GM19397 (cell line): ENCODE results near the gene COX8A.
"Not testable (repeated sequence)": the region's sequence is repeated elsewhere in the genome, so short reads cannot be mapped to it uniquely, and the experiment has no call there.

Source experiments
- ATAC-seq: cut with Tn5 transposase; IDR thresholded peaks from one replicate; pipeline ENCODE4 v1.9.1; 2021; ENCODE audit warnings: mild to moderate bottlenecking, moderate library complexity; ENCODE audit not compliant: unreplicated experiment

COX8A gene

GRCh38 chr11:63974259-63975143, at the start of gene COX8A:
TSS of gene COX8A (plus strand) at chr11:63974620. CDS start at chr11:63974681, 61 bp downstream.
- ATAC-seq: peak; percentile 95

DNA sequence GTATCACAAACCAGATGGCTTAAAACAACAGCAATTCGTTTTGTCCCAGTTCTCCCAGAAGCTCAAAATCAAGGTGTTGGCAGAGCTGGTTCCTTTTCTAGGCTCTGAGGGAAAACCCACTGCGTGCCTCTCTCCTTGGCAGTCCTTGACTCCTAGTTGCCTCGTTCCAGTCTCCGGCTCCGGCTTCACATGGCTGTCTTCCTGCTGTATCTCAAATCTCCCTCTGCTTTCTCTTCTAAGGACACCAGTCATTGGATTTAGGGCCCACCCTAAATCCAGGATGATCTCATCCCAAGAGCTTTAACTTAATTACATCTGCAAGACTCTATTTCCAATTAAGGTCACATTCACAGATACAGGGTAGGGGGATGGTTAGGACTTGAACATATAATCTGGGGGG, 44.8 kb upstream of the COX8A start:
- no peak for ATAC-seq

GRCh38 chr11:63931045-63931444, 43.4 kb upstream of the COX8A start:
- ATAC-seq: no peak

GRCh38 chr11:63931876-63932275, 42.5 kb upstream of the COX8A start:
- no peak for ATAC-seq

DNA sequence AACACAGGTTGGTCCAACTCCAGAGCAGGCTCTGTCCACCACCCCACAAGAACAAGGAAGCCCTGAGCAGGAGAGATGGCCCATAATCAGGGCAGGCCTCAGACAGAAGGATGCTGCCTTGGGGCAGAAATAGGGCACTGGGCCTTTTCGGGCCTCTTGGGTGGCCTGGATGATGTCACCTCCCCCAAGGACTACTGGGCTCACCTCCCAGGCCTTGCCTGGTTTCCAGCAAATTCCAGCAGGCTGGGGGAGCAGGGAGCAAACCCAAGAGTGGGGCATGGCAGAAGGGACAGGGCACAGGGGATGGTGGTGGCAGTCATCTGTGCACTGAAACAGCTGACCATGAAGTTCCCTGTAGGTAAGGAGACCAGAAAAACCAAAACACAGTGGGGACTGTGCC, 41.0 kb upstream of the COX8A start:
- no peak for ATAC-seq

DNA sequence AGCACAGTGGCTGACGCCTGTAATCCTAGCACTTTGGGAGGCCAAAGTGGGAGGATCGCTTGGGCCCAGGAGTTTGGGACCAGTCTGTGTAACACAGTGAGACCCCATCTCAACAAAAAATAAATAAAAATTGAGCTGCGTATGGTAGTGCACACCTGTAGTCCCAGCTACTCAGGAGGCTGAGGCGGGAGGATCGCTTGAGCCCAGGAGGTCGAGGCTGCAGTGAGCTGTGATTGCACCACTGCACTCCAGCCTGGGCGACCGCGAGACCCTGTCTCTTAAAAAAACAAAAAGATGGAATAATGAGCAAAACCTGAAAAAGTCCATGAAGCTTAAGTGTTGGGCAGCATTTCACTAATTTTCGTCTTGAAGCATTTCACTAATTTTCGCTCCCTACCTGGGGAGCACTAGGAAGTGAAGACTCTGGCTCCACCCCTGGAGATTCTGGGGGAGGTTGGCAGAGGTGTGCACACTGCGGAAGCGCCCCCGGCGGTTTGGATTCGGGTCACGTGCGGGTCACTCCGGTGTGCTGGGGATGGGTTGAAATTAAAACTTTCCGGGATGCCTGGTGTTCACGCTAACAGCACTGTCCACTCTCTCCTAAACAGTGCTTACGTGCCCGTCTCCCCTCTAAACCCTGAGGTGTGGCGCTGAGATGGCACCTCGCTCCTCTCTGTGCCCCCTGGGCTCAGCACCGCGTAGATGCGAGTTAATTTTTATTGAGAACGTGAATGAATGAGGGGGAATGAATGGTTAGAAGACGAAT, 36.5 kb upstream of the COX8A start:
- peak; percentile 7 for ATAC-seq

GRCh38 chr11:63938479-63939396, 35.7 kb upstream of the COX8A start, which contains the start of gene NAA40:
TSS of gene NAA40 (plus strand) at chr11:63939002. CDS start at chr11:63939097, 95 bp downstream.
- peak; percentile 96 for ATAC-seq

GRCh38 chr11:63939397-63939891, 35.0 kb upstream of the COX8A start:
- no peak for ATAC-seq

GRCh38 chr11:63940786-63941185, 33.6 kb upstream of the COX8A start:
- ATAC-seq: no peak

GRCh38 chr11:63941901-63942300, 32.5 kb upstream of the COX8A start:
- ATAC-seq: no peak

GRCh38 chr11:63942803-63943202, 31.6 kb upstream of the COX8A start:
- no peak for ATAC-seq

DNA sequence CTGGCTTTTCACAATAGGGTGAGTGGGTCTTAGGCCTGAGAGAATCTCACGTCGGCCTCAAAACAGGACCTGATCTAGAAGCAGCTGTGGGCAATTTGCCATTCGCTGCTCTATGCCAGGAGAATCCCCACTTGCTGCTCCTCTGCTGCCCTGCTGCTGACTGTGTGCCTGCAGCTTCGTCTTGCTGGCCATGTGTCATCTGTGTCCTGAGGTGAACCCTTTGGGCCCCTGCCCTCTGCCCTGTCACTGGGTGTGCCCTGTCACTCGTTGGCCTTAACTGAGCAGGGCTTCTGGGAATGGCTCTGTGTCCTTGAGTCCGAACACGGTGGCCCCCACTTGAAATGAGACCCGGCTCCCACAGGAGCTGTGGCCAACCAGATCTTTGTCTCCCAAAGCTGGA, 29.4 kb upstream of the COX8A start:
- ATAC-seq: no peak

DNA sequence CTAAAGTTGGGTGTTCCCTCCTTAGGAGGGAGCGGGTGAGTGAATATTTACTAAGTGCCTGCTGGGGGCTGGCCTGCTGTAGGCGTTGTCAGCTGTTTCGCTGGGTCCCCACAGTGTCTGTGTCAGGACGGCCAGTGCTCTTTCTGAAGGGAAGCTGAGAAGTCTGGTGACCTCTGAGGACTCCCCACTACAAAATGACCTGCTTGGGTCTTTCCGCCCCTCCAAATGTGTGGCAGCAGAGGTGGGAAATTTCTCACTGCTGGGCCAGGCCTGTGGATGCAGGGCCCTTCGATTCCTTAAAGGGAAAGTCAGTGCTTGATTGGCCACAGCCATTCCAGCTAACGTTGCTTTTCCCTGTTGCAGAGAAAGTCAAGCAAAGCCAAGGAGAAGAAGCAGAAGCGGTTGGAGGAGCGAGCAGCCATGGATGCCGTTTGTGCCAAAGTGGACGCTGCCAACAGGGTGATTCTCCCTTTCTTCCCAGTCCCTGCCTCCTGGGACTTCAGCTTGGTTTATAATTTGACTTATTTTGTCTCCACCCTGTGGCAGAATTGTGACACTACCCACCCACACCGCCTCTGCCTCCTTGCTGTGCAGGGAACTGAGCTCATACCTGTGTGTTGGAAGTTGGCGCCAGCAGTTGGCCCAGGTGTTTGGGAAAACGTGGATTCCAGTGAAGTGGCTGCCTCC, 28.8 kb upstream of the COX8A start:
- no peak for ATAC-seq

- no peak for ATAC-seq
Observed at GRCh38 chr11:63951779-63952536, 22.5 kb upstream of the COX8A start.

DNA sequence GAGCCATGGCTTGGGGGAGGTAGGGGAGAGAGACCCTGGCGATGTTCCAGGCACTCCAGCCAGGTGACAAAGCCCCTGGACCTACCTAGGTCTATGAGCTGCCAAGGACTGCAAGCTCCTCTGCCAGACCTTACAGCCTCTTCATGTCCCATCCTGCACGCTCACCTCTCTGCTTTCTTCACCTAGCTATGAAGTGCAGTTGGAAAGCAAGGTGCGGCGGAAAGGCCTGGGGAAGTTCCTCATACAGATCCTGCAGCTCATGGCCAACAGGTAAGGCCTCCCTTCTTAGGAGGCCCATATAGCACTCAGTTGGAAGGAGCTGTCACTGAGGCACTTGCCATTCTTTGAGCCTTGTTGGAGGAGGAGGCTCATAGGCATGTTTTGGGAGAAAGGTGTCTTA, 21.9 kb upstream of the COX8A start:
- no peak for ATAC-seq

DNA sequence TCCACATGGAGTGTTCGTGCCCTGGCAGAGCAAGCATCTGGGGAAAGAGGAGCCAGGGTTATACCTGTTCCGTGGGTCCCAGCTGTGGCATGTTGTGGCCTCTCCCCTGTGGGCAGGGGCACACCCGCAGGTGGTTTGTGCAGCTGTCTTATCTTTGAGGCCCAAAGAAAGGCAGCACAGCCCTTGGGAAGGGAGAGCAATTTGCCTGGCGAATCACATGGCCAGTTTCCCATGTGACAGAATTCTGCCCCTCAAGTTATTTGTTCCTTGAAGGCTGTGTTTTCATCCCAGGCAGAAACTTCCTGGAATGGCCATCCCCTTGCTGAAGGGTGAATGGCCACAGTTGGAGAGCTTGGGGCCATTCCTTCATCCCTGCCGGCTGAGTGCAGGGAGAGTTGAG, 16.4 kb upstream of the COX8A start:
- no peak for ATAC-seq

GRCh38 chr11:63961608-63962412, 12.6 kb upstream of the COX8A start:
- ATAC-seq: no peak

GRCh38 chr11:63963895-63964294, 10.5 kb upstream of the COX8A start:
- ATAC-seq: not testable (repeated sequence)

- no peak for ATAC-seq
Observed at GRCh38 chr11:63966444-63966843, 8.0 kb upstream of the COX8A start.
